Epithelial cell of esophagus (primary cell): ENCODE data around the gene INAFM1.

Experiments
- DNase-seq: peaks from one replicate; pipeline ENCODE4 v3.0.0; 2010; ENCODE audit warnings: low read depth
- H3K4me3 ChIP-seq: 2 replicates; pipeline ENCODE4 v1.5.1; 2011; ENCODE audit warnings: mild to moderate bottlenecking, low read length, control low read depth
- CTCF ChIP-seq: IDR thresholded peaks from 2 replicates; pipeline ENCODE4 v1.5.1; 2011; ENCODE audit warnings: low read depth, mild to moderate bottlenecking, low read length, control low read depth, inconsistent platforms; ENCODE audit not compliant: insufficient read depth; ENCODE audit errors: missing control alignments

INAFM1 gene

GRCh38 chr19:47315125-47315821, 40.6 kb downstream of the INAFM1 start:
- H3K4me3 ChIP-seq, result no peak overlapping the region
- TF ChIP-seq CTCF, result no peak
- peak; percentile 98 for DNase-seq

GRCh38 chr19:47316513-47316912, 41.8 kb downstream of the INAFM1 start:
- TF ChIP-seq CTCF, result no peak
- H3K4me3 ChIP-seq, result no peak overlapping the region
- no peak for DNase-seq

- no peak for DNase-seq
- no peak for TF ChIP-seq CTCF
- H3K4me3 ChIP-seq, result no peak overlapping the region
Observed at GRCh38 chr19:47319923-47320871, 45.5 kb downstream of the INAFM1 start.

GRCh38 chr19:47321630-47322029, 46.9 kb downstream of the INAFM1 start:
- DNase-seq, result no peak
- no peak for TF ChIP-seq CTCF
- H3K4me3 ChIP-seq, result no peak overlapping the region

- TF ChIP-seq CTCF, result no peak
- no peak for DNase-seq
- no peak overlapping the region for H3K4me3 ChIP-seq
Observed at GRCh38 chr19:47322058-47322457, 47.4 kb downstream of the INAFM1 start.

GRCh38 chr19:47323409-47323808, 48.7 kb downstream of the INAFM1 start:
- TF ChIP-seq CTCF, result no peak

More at GRCh38 chr19:47323409-47323808, 48.7 kb downstream of the INAFM1 start:
- no peak overlapping the region for H3K4me3 ChIP-seq
- DNase-seq, result no peak
